Epithelial cell of prostate (primary cell): ENCODE data around the gene FBN3.
A peak's percentile ranks its signal among the peaks of the same experiment; 100 is the strongest.
"Not testable (repeated sequence)": the region's sequence is repeated elsewhere in the genome, so short reads cannot be mapped to it uniquely, and the experiment has no call there.

ENCODE experiments used
- DNase-seq: peaks from one replicate; pipeline ENCODE4 v3.0.0-alpha.2; 2011; ENCODE audit warnings: low read depth, low spot score
- H3K27ac ChIP-seq: fragments of 450-650 bp; 2 replicates; pipeline ENCODE4 v1.5.1; 2017; ENCODE audit warnings: mild to moderate bottlenecking

FBN3 gene

GRCh38 chr19:8149261-8150094, at the start of gene FBN3:
TSS of gene FBN3 (minus strand) at chr19:8149592. CDS start at chr19:8147480, 2,112 bp downstream.
- no peak for DNase-seq
- H3K27ac ChIP-seq: no peak within 1 kb of the TSS

DNA sequence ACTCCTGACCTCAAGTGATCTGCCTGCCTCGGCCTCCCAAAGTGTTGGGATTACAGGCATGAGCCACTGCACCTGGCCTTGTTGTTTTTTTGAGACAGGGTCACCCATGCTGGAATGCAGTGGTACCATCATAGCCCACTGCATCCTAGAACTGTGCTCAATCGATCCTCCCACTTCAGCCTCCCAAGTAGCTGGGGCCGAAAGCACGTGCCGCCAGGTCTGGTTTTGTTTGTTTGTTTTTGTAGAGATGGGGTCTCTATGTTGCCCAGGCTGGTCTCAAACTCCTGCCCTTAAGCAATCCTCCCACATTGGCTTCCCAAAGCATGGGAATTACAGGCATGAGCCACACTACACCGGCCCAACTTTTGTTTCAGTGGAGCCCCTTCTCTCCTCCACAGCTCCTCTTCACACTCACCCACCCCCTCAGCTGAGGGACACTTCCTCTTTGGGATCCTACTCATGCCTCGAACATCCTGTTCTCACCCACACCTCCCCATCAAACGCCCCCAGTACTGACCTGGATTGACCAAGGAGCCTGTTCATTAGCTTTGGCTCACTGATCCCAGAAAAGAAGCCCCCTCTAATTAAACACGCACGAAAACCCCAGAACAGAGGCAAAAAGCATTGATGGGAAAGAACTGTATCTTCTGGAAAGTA, 47.0 kb upstream of the FBN3 start:
- no peak for DNase-seq
- no peak overlapping the region for H3K27ac ChIP-seq

- H3K27ac ChIP-seq: no peak overlapping the region
- no peak for DNase-seq
These were observed 45.3 kb upstream of the FBN3 start for GRCh38 chr19:8194528-8195267.

GRCh38 chr19:8192221-8192820, 42.9 kb upstream of the FBN3 start:
- no peak overlapping the region for H3K27ac ChIP-seq
- DNase-seq: no peak

GRCh38 chr19:8185343-8186068, 36.1 kb upstream of the FBN3 start:
- H3K27ac ChIP-seq: no peak overlapping the region
- no peak for DNase-seq

DNA sequence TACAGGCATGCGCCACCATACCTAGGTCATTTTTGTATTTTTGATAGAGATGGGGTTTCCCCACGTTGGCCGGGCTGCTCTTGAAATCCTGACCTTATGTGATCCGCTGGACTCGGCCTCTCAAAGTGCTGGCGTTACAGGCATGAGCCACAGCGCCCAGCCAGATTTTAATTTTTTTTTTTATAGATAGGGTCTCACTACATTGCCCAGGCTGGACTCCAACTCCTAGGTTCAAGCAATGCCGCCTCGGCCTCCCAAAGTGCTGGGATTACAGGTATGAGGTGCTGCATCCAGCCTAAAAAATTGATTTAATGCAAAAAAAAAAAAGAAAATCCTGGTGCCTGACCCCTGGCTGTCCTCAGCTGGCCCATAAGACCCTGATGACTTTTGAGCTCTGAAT, 34.9 kb upstream of the FBN3 start:
- H3K27ac ChIP-seq: no peak overlapping the region
- DNase-seq: no peak

DNA sequence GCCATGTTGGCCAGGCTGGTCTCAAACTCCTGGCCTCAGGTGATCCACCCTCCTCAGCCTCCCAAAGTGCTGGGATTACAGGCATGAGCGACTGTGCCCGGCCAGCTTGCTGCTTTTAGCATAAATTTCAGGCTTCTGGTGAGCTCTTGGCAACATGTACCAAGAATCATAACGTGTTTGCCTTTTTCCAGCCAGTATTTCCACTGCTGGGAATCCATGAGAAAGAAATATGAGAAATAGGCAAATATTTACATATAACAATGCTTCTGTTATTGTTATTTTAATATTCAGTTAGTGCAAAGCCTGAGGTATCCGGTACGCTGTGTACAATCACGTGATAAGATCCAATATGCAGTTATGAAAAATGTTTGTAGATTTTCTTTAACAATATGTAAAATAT, 30.6 kb upstream of the FBN3 start:
- no peak for DNase-seq
- H3K27ac ChIP-seq: no peak overlapping the region

DNA sequence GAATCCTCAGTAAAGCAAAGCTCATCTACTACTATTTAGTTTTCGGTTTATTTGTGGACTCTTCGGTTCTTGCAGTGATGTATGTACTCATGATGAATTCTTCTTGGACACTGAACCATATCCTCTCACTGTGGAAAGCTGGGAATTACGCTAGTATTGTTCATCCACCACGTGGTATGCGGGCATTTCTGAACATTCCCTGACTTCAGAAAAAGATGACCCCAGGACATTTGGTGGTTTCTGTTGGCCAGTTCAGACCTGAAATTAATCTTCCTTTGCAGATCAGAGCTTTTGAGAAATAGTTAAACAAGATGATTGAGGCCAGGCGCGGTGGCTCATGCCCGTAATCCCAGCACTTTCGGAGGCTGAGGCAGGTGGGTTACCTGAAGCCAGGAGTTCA, 25.3 kb upstream of the FBN3 start:
- DNase-seq: peak; percentile 44
- peak overlapping the region; percentile 52 for H3K27ac ChIP-seq

DNA sequence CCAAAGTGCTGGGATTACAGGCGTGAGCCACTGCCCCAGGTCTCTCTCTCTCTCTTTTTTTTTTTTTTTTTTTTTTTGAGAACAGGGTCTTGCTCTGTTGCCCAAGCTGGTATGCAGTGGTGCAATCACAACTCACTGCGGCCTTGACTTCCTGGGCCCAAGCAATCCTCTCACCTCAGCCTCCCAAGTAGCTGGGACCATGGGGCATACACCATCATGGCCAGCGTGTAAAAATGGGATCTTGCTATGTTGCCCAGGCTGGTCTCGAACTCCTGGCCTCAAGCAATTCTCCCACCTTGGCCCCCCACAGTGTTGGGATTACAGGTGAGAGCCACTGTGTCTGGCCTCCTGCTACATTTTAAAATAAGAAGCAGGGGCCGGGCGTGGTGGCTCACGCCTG, 19.1 kb upstream of the FBN3 start:
- no peak for DNase-seq
- no peak overlapping the region for H3K27ac ChIP-seq

DNA sequence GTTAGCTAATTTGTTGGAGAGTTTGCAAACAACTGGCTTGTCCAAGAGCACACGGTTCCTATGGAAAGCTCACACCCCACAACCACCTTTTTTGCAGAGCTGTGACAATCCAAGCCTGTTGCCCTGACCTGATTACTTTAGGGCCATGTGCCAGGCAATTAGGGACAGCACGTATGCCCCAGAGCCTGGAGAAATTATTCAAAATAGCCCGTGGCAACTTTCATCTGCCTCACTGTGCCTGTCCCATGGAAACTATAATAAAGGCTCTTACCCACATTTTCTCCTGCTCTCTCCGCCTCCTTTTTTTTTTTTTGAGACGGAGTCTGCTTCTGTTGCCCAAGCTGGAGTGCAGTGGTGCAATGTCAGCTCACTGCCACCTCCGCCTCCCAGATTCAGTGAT, 18.6 kb upstream of the FBN3 start:
- no peak overlapping the region for H3K27ac ChIP-seq
- DNase-seq: no peak

- no peak for DNase-seq
- no peak overlapping the region for H3K27ac ChIP-seq
These were observed 14.4 kb upstream of the FBN3 start for GRCh38 chr19:8163759-8164158.

DNA sequence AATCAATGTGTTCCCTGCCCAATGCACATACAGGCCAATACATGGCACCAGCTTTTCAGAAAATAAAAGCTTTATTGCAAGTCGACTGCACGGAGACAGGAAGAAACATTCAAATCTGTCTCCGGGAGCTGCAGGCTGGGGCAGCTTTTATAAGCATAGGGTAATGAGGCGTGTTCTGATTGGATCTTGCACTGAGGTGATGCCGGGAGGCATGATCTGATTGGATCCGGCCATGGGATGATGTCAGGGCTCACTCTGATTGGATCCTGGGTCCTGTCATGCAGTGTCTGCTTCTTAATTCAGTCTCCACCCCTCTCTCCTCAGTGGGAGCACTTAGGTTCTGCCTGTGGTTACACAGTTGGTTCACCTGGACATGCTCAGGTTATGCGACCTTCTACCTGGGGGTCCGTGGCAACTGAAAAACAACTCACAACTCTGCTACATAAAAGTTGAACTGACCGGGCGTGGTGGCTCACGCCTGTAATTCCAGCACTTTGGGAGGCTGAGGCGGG, 11.8 kb upstream of the FBN3 start:
- H3K27ac ChIP-seq: no peak overlapping the region
- DNase-seq: no peak

DNA sequence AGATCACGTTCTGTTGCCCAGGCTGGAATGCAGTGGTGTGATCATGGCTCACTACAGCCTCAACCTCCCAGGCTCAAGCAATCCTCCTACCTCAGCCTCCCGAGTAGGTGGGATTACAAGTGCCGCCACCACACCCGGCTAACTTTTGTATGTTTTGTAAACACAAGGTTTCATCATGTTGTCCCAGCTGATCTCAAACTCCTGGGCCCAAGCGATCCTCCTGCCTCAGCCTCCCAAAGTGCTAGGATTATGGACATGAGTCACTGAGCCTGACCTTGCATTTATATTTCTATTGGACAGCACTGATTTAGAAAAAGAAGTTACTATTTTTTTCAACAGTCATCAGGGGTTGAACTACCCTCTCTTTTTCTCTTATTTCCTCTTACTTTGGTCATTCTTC, 9.9 kb upstream of the FBN3 start:
- not testable (repeated sequence) for DNase-seq, H3K27ac ChIP-seq

GRCh38 chr19:8158411-8159074, 9.2 kb upstream of the FBN3 start:
- peak; percentile 40 for DNase-seq
- H3K27ac ChIP-seq: no peak overlapping the region

DNA sequence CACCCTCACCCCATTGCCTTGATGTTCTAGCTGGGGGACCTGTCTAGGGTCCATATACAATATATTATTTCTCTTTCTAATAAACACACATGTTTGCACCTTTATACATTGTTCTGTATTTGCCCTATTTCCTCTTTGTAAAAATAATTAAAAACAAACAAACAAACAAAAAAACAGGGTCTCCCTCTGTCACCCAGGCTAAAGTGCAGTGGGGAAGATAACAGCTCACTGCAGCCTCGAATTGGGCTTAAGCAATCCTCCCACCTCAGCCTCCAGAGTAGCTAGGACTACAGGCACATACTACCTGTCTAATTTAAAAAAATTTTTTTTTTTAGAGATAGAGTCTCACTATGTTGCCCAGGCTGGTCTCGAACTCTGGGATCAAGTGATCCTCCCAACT, 5.9 kb upstream of the FBN3 start:
- DNase-seq: no peak
- no peak overlapping the region for H3K27ac ChIP-seq

DNA sequence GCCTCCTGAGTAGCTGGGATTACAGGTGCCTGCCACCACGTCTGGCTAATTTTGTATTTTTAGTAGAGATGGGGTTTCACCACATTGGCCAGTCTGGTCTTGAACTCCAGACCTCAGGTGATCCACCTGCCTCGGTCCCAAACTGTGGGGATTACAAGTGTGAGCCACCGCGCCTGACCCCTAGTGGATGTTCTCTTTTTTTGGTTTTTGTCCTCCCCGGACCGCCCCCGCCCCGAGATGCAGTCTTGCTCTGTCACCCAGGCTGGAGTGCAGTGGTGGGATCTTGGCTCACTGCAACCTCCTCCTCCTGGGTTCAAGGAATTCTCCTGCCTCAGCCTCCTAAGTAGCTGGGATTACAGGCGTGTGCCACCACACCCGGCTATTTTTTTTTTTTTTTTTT, 4.6 kb upstream of the FBN3 start:
- H3K27ac ChIP-seq, DNase-seq: not testable (repeated sequence)

- no peak overlapping the region for H3K27ac ChIP-seq
- no peak for DNase-seq
These were observed 2.3 kb upstream of the FBN3 start for GRCh38 chr19:8151767-8152035.

GRCh38 chr19:8150998-8151766, 1.8 kb upstream of the FBN3 start:
- no peak overlapping the region for H3K27ac ChIP-seq

More at GRCh38 chr19:8150998-8151766, 1.8 kb upstream of the FBN3 start:
- no peak for DNase-seq
